Heart right ventricle (tissue), 16 donors: ENCODE results near the gene SARNP. TPM values are rescaled to one million over a fixed set of nuclear protein-coding genes. Genes with fewer than 3 reads are reported as not detected.

Experiments
- ATAC-seq, 8 donors: fragments of 200-7000 bp; cut with Tn5 transposase; one replicate each; pipeline ENCODE4 v1.9.1; 2020; ENCODE audit warnings: mild to moderate bottlenecking in 8 of 8, moderate library complexity in 8 of 8, moderate number of reproducible peaks in 1 of 8
- DNase-seq, 2 donors: peaks; one replicate each; pipeline ENCODE4 v3.0.0-alpha.2; 2020
- H3K27ac ChIP-seq, 10 donors: fragments of 200-600 bp; sonication (generic) in 2 of 10; one replicate each; pipeline versions ENCODE4 v1.5.0 to v1.8.0; 2020 to 2022; ENCODE audit warnings: mild to moderate bottlenecking in 3 of 10
- H3K27me3 ChIP-seq, 7 donors: fragments of 200-600 bp; one replicate each; pipeline ENCODE4 v1.8.0; 2021 to 2022; ENCODE audit warnings: mild to moderate bottlenecking in 2 of 7
- H3K36me3 ChIP-seq, 9 donors: fragments of 200-600 bp; sonication (generic) in 1 of 9; one replicate each; pipeline versions ENCODE4 v1.5.0 to v1.8.0; 2020 to 2022; ENCODE audit warnings: mild to moderate bottlenecking in 2 of 9
- H3K4me1 ChIP-seq, 9 donors: fragments of 200-600 bp; sonication (generic) in 1 of 9; one replicate each; pipeline versions ENCODE4 v1.5.0 to v1.8.0; 2020 to 2022; ENCODE audit warnings: mild to moderate bottlenecking in 4 of 9
- H3K4me3 ChIP-seq, 10 donors: fragments of 200-600 bp; sonication (generic) in 2 of 10; one replicate each; pipeline versions ENCODE4 v1.5.0 to v1.8.0; 2020 to 2022; ENCODE audit warnings: mild to moderate bottlenecking in 7 of 10, moderate library complexity in 2 of 10
- H3K9me3 ChIP-seq, 11 donors: fragments of 200-600 bp in 10 of 11; sonication (generic) in 2 of 11; one replicate each; pipeline versions ENCODE4 v1.5.0 to v1.8.0; 2013 to 2022; ENCODE audit warnings: mild to moderate bottlenecking in 2 of 11, control low read depth in 1 of 11, moderate library complexity in 1 of 11
- CTCF ChIP-seq, 9 donors: fragments of 200-600 bp; sonication (generic) in 2 of 9; IDR thresholded peaks; one replicate each; pipeline versions ENCODE4 v1.5.0 to v1.8.0; 2021 to 2022; ENCODE audit warnings: antibody characterized with exemption in 9 of 9, mild to moderate bottlenecking in 5 of 9, moderate library complexity in 1 of 9
- WGBS, 2 donors: extraction: QIAGEN DNeasy Blood & Tissue Kit; methylation state at CpG; one replicate each; pipeline ENCODE4 v1.1.7; 2013; ENCODE audit warnings: inconsistent platforms in 1 of 2; 5-methylcytosine and 5-hydroxymethylcytosine counted together
- intact Hi-C, 10 donors: fragments of 100-400 bp; cut with DNase I; formaldehyde crosslinking; loops; one replicate each; pipeline versions ENCODE4 v1.11.1 to v1.14.2; 2022
- polyA plus RNA-seq, 2 donors: library from polyadenylated mRNA; stranded (reverse); fragments of 200-250 nt; gene quantifications; one replicate each; pipeline ENCODE4 v1.2.3, GENCODE V29; 2013
- total RNA-seq, 10 donors: library from RNA; stranded (reverse); fragmentation: NEBNext Ultra II Directional in 3 of 10; extraction: Animal tissue kit (Norgen Biotek cat#: 25700) in 3 of 10; gene quantifications; one replicate each; pipeline versions ENCODE4 v1.2.1 to v1.2.4, GENCODE V29; 2021 to 2023
- donor health status: Arrhythmogenic right ventricular cardiomyopathy.
- donor health status: ischemic (EF 13 %, LVEDD 7.1; RV severe dilation, severe dysfunction).
- donor health status: healthy with polysubstance abuse.
- donor health status: DM: no; HTN: yes; CAD: no.
- donor health status: DM: no; HTN: no; CAD: no.
- donor health status: ischemic (EF 25% LVEDD 6.9; RV normal size, moderate dysfunction).
- donor health status: ischemic (EF 25% LVEDD 5.7; RV mildly dilated, moderate dysfunction).
- donor health status: healthy.
- donor health status: DM: yes; HTN: yes; CAD: no.
- donor health status: Ischemic cardiomyopathy.
- donor health status: ischemic (EF 35%, LVEDD 5.7; RV mildly dilated, moderate dysfunction).
- donor health status: nonischemic (EF 11% LVEDD 7.7; RV severe dilation, severe dysfunction).
- donor health status: DM: yes; HTN: yes; CAD: no.
- donor health status: PGD.
- donor health status: ischemic (EF 29% LVEDD 5.4; RV normal size, mild dysfunction).
- donor health status: nonischemic (EF 23%, LVEDD 6.1; RV moderate dilation, normal function).

The SARNP gene
- total and polyA plus RNA-seq, 12 donors, result 47.5 to 136 (median 55.2) TPM

GRCh38 chr12:55721601-55722213 lies 95.8 kb downstream of the SARNP start:
- peaks cover 27 to 91% (median 83%) of the 10 kb centered on the region in 9 donors for H3K4me1 ChIP-seq
- H3K4me3 ChIP-seq, result peak overlapping the region in 1 of 10 donors; percentile 5
- DNase-seq, result no peak

GRCh38 chr12:55720894-55721444 lies 96.6 kb downstream of the SARNP start:
- peak; percentile 23 to 73 (median 59) for TF ChIP-seq CTCF (IDR thresholded peaks at IDR 0.05)
- intact Hi-C loops, result loop anchor here in 7 of 10 donors (2.0 to 5.0 kb wide), 5 partner anchors 38 to 64 kb away; a partner anchor contains a TSS
- peaks cover 0 to 65% (median 16%) of the 10 kb centered on the region in 9 donors for H3K36me3 ChIP-seq
- H3K4me3 ChIP-seq, result peak overlapping the region in 2 of 10 donors; percentile 5 to 10
- no peaks in the 10 kb centered on the region for H3K27me3 ChIP-seq
- 22 to 25% methylated on average over 9 of the region's 9 CpGs for WGBS, 2 donors
- peak overlapping the region in 9 of 10 donors; percentile 62 to 96 (median 92) for H3K27ac ChIP-seq
- DNase-seq (peak in 1 of 2 donors; percentile 64), ATAC-seq (peak; percentile 44 to 77 (median 60))
- H3K4me1 ChIP-seq, result peaks cover 27 to 88% (median 80%) of the 10 kb centered on the region in 9 donors
- no peaks in the 10 kb centered on the region for H3K9me3 ChIP-seq

More at GRCh38 chr12:55721601-55722213, 95.8 kb downstream of the SARNP start:
- Histone ChIP-seq H3K27ac (peak overlapping the region in 9 of 10 donors; percentile 62 to 96 (median 92)), H3K36me3 (peaks cover 0 to 72% (median 23%) of the 10 kb centered on the region in 9 donors), H3K27me3 (no peaks in the 10 kb centered on the region), H3K9me3 (no peaks in the 10 kb centered on the region)
- TF ChIP-seq CTCF (IDR thresholded peaks at IDR 0.05), result no peak
- WGBS, 2 donors, result 68 to 77% methylated on average over 14 of the region's 14 CpGs
- intact Hi-C loops, result loop anchor here in 7 of 10 donors (2.0 to 5.0 kb wide), 5 partner anchors 39 to 64 kb away; a partner anchor contains a TSS
- no peak for ATAC-seq

- peaks cover 33 to 87% (median 79%) of the 10 kb centered on the region in 9 donors for H3K4me1 ChIP-seq
- intact Hi-C loops, result loop anchor here in 7 of 10 donors (2.0 to 5.0 kb wide), 5 partner anchors 37 to 63 kb away; a partner anchor contains a TSS
Observed at GRCh38 chr12:55720071-55720564, 97.4 kb downstream of the SARNP start, which contains the start of gene RDH5. Gene RDH5 (plus strand): TSS chr12:55720393. CDS start chr12:55721185, 792 bp downstream.

More at GRCh38 chr12:55720071-55720564, 97.4 kb downstream of the SARNP start, which contains the start of gene RDH5:
- H3K27ac ChIP-seq, result peak within 1 kb of the TSS; percentile 5 to 97 (median 92)
- TF ChIP-seq CTCF (IDR thresholded peaks at IDR 0.05), result no peak
- DNase-seq (peak in 1 of 2 donors; percentile 60), ATAC-seq (peak; percentile 31 to 72 (median 38))
- peaks cover 0 to 56% (median 11%) of the 10 kb centered on the region in 9 donors for H3K36me3 ChIP-seq
- peak within 1 kb of the TSS in 2 of 10 donors; percentile 5 to 10 for H3K4me3 ChIP-seq
- WGBS, 2 donors, result 42 to 55% methylated on average over 6 of the region's 6 CpGs
- no peaks in the 10 kb centered on the region for H3K9me3 ChIP-seq
- H3K27me3 ChIP-seq, result no peaks in the 10 kb centered on the region
